Stimulated activated CD8-positive, alpha-beta memory T cell treated with anti-CD3 and anti-CD28 coated beads, Interleukin-12 subunit alpha, Interleukin-12 subunit beta, amount 100 ng/mL, for 1 hour (primary cell): ENCODE results near the gene ANGPTL8.

Experiments
- DNase-seq: peaks from one replicate; pipeline ENCODE4 v3.0.0-alpha.2; 2020; ENCODE audit warnings: low read depth

Gene ANGPTL8

GRCh38 chr19:11291415-11291814, 52.0 kb downstream of the ANGPTL8 start:
- DNase-seq = no peak
